H9 (cell line): ENCODE measurements around the gene KRT2. TPM values are rescaled to one million over a fixed set of nuclear protein-coding genes. Genes with fewer than 3 reads are reported as not detected.

ENCODE experiments used
- DNase-seq: peaks from one replicate; pipeline ENCODE4 v3.0.0-alpha.2; 2017
- H2AFZ ChIP-seq: one replicate; pipeline ENCODE4 v1.6.1; 2013; ENCODE audit warnings: mild to moderate bottlenecking, low read length, control low read depth, moderate library complexity
- H2AK5ac ChIP-seq: 2 replicates; pipeline ENCODE4 v1.6.1; 2013; ENCODE audit warnings: low read length, control low read depth, mixed read lengths; ENCODE audit not compliant: insufficient read length
- H2BK120ac ChIP-seq: one replicate; pipeline ENCODE4 v1.6.1; 2013; ENCODE audit warnings: low read depth, mild to moderate bottlenecking, low read length, control low read depth, inconsistent platforms; ENCODE audit not compliant: poor library complexity, severe bottlenecking
- H2BK12ac ChIP-seq: 2 replicates; pipeline ENCODE4 v1.6.1; 2013; ENCODE audit warnings: low read length, control low read depth, mixed read lengths, low read depth; ENCODE audit not compliant: insufficient read length
- H2BK15ac ChIP-seq: 2 replicates; pipeline ENCODE4 v1.6.1; 2013; ENCODE audit warnings: low read depth, low read length, control low read depth
- H2BK20ac ChIP-seq: one replicate; pipeline ENCODE4 v1.6.1; 2013; ENCODE audit warnings: low read depth, mild to moderate bottlenecking, low read length, control low read depth, inconsistent platforms; ENCODE audit not compliant: poor library complexity, severe bottlenecking
- H2BK5ac ChIP-seq: 2 replicates; pipeline ENCODE4 v1.6.1; 2013; ENCODE audit warnings: low read length, control low read depth, mixed read lengths; ENCODE audit not compliant: insufficient read length
- H3K14ac ChIP-seq: 2 replicates; pipeline ENCODE4 v1.6.1; 2013; ENCODE audit warnings: low read length, control low read depth; ENCODE audit not compliant: insufficient read depth
- H3K18ac ChIP-seq: 2 replicates; pipeline ENCODE4 v1.6.1; 2013; ENCODE audit warnings: low read depth, mild to moderate bottlenecking, mixed read lengths, low read length, control low read depth; ENCODE audit not compliant: insufficient read length
- H3K23ac ChIP-seq: 2 replicates; pipeline ENCODE4 v1.6.1; 2013; ENCODE audit warnings: low read length, control low read depth, mixed read lengths, low read depth; ENCODE audit not compliant: insufficient read length
- H3K23me2 ChIP-seq: 2 replicates; pipeline ENCODE4 v1.6.1; 2013; ENCODE audit warnings: low read depth, mild to moderate bottlenecking, mixed read lengths, low read length, control low read depth; ENCODE audit not compliant: insufficient read length, poor library complexity, severe bottlenecking
- H3K27ac ChIP-seq: 2 replicates; pipeline ENCODE4 v1.5.1; 2013; ENCODE audit warnings: low read length, control low read depth, mixed read lengths, low read depth; ENCODE audit not compliant: insufficient read length
- H3K27me3 ChIP-seq: 2 replicates; pipeline ENCODE4 v1.6.1; 2013; ENCODE audit warnings: low read length, control low read depth, inconsistent platforms; ENCODE audit not compliant: insufficient read depth
- H3K4ac ChIP-seq: 2 replicates; pipeline ENCODE4 v1.6.1; 2013; ENCODE audit warnings: low read depth, mild to moderate bottlenecking, control low read depth, inconsistent platforms, low read length, moderate library complexity
- H3K4me1 ChIP-seq: 2 replicates; pipeline ENCODE4 v1.6.1; 2013; ENCODE audit warnings: low read length, control low read depth, inconsistent platforms; ENCODE audit not compliant: insufficient read depth
- H3K4me2 ChIP-seq: 2 replicates; pipeline ENCODE4 v1.6.1; 2013; ENCODE audit warnings: low read length, control low read depth, mixed read lengths; ENCODE audit not compliant: insufficient read length, insufficient read depth
- H3K56ac ChIP-seq: 2 replicates; pipeline ENCODE4 v1.6.1; 2013; ENCODE audit warnings: low read depth, mild to moderate bottlenecking, mixed read lengths, low read length, control low read depth; ENCODE audit not compliant: insufficient read length
- H3K79me1 ChIP-seq: 2 replicates; pipeline ENCODE4 v1.6.1; 2013; ENCODE audit warnings: low read depth, mild to moderate bottlenecking, moderate library complexity, low read length, control low read depth, inconsistent platforms; ENCODE audit not compliant: insufficient read depth, poor library complexity, severe bottlenecking
- H3K79me2 ChIP-seq: 2 replicates; pipeline ENCODE4 v1.6.1; 2013; ENCODE audit warnings: low read length, control low read depth, inconsistent platforms; ENCODE audit not compliant: insufficient read depth
- H3K9ac ChIP-seq: 2 replicates; pipeline ENCODE4 v1.6.1; 2013; ENCODE audit warnings: low read length, control low read depth, mixed read lengths; ENCODE audit not compliant: insufficient read length; ENCODE audit errors: extremely low read depth
- H3K9me3 ChIP-seq: one replicate; pipeline ENCODE4 v1.6.1; 2013; ENCODE audit warnings: low read depth, low read length, inconsistent platforms; ENCODE audit not compliant: control insufficient read depth
- H3T11ph ChIP-seq: one replicate; pipeline ENCODE4 v1.6.1; 2013; ENCODE audit warnings: mild to moderate bottlenecking, low read length, control low read depth, inconsistent platforms
- H4K20me1 ChIP-seq: one replicate; pipeline ENCODE4 v1.6.1; 2013; ENCODE audit not compliant: control insufficient read depth, insufficient read length, insufficient read depth
- H4K5ac ChIP-seq: 2 replicates; pipeline ENCODE4 v1.6.1; 2013; ENCODE audit warnings: low read depth, mild to moderate bottlenecking, mixed read lengths, low read length, control low read depth; ENCODE audit not compliant: insufficient read length
- H4K8ac ChIP-seq: replicated peaks from 2 replicates; pipeline ENCODE4 v1.6.1; 2013; ENCODE audit warnings: low read length, control low read depth, mixed read lengths, low read depth; ENCODE audit not compliant: insufficient read length
- H4K91ac ChIP-seq: 2 replicates; pipeline ENCODE4 v1.6.1; 2013; ENCODE audit warnings: low read depth, mild to moderate bottlenecking, moderate library complexity, mixed read lengths, low read length, control low read depth; ENCODE audit not compliant: insufficient read length
- H3K27ac Mint-ChIP-seq, 3 experiments: 2 replicates in 2 of 3; 3 replicates in 1 of 3; pipeline ENCODE4 v1.8.0; 2020 to 2021; ENCODE audit warnings: mixed read lengths in 3 of 3, mild to moderate bottlenecking in 1 of 3, moderate library complexity in 1 of 3
- H3K27me3 Mint-ChIP-seq: 2 replicates; pipeline ENCODE4 v1.8.0; 2021; ENCODE audit warnings: low read depth, mild to moderate bottlenecking, moderate library complexity, mixed read lengths
- H3K36me3 Mint-ChIP-seq, 3 experiments: 2 replicates in 2 of 3; 3 replicates in 1 of 3; pipeline ENCODE4 v1.8.0; 2020 to 2021; ENCODE audit warnings: low read depth in 3 of 3, mixed read lengths in 3 of 3; ENCODE audit not compliant: insufficient read depth in 1 of 3
- H3K4me1 Mint-ChIP-seq, 2 experiments: 2 replicates each; pipeline ENCODE4 v1.8.0; 2020; ENCODE audit warnings: mixed read lengths in 2 of 2
- H3K4me3 Mint-ChIP-seq, 2 experiments: 2 replicates in 1 of 2; 3 replicates in 1 of 2; pipeline ENCODE4 v1.8.0; 2020 to 2021; ENCODE audit warnings: mild to moderate bottlenecking in 2 of 2, mixed read lengths in 2 of 2, moderate library complexity in 1 of 2
- H3K9me3 Mint-ChIP-seq, 2 experiments: 2 replicates in 1 of 2; 3 replicates in 1 of 2; pipeline ENCODE4 v1.8.0; 2020; ENCODE audit warnings: mild to moderate bottlenecking in 2 of 2, mixed read lengths in 2 of 2, moderate library complexity in 1 of 2
- CTCF ChIP-seq: fragments of 200-600 bp; sonication (generic); conservative IDR thresholded peaks from 3 replicates; pipeline ENCODE4 v1.8.0; 2021; ENCODE audit warnings: antibody characterized with exemption, mild to moderate bottlenecking
- WGBS: extraction: QIAGEN DNeasy Blood & Tissue Kit; methylation state at CpG from one replicate; pipeline ENCODE4 v1.1.7; 2013; ENCODE audit warnings: missing lambda C conversion rate, low lambda C conversion rate, mixed read lengths; ENCODE audit not compliant: insufficient read length; ENCODE audit errors: extremely low coverage; 5-methylcytosine and 5-hydroxymethylcytosine counted together
- total RNA-seq: library from RNA; stranded (reverse); gene quantifications from 2 replicates; pipeline ENCODE4 v1.2.1, GENCODE V29; 2021

KRT2 gene
- total RNA-seq, 1 experiment from 2014 or later: not detected

GRCh38 chr12:52666471-52666870 is 14.5 kb upstream of the KRT2 start:
- Histone ChIP-seq H3T11ph (no peak overlapping the region), H3K27me3 (no peaks in the 10 kb centered on the region), H3K79me2 (no peaks in the 10 kb centered on the region), H3K4ac (no peak overlapping the region), H2BK5ac (no peak overlapping the region), H2BK15ac (no peak overlapping the region), H4K20me1 (no peaks in the 10 kb centered on the region), H3K14ac (no peak overlapping the region), H2BK12ac (no peak overlapping the region), H2BK120ac (no peak overlapping the region), H4K91ac (no peak overlapping the region), H4K8ac (no peak overlapping the region), H3K4me2 (no peak overlapping the region), H3K23me2 (no peaks in the 10 kb centered on the region), H3K18ac (no peak overlapping the region), H3K9me3 (no peaks in the 10 kb centered on the region), H2BK20ac (no peak overlapping the region), H3K4me1 (no peaks in the 10 kb centered on the region), H2AK5ac (no peak overlapping the region), H3K79me1 (no peaks in the 10 kb centered on the region), H2AFZ (no peak overlapping the region), H3K27ac (no peak overlapping the region), H3K23ac (no peak overlapping the region), H3K9ac (no peak overlapping the region), H3K56ac (no peak overlapping the region), H4K5ac (no peak overlapping the region)
- Mint-ChIP-seq H3K9me3 (no peaks in the 10 kb centered on the region), H3K4me1 (no peaks in the 10 kb centered on the region; a peak in 1 of 4 replicates), H3K36me3 (no peaks in the 10 kb centered on the region), H3K27ac (no peak overlapping the region), H3K27me3 (peaks cover 27% of the 10 kb centered on the region), H3K4me3 (no peak overlapping the region)
- TF ChIP-seq CTCF: no peak
- WGBS: no CpG with 5 or more reads among the region's 3 CpGs
- DNase-seq: no peak
